Activated naive CD4-positive, alpha-beta T cell treated with anti-CD3 and anti-CD28 coated beads for 36 hours (primary cell): ENCODE results near the gene SIDT2. TPM values are rescaled to one million over a fixed set of nuclear protein-coding genes. Genes with fewer than 3 reads are reported as not detected.

Experiments used
- CTCF ChIA-PET: fragments of 350-600 bp; sonication (Branson Sonifier 250); formaldehyde crosslinking; loops from one replicate; lab custom pipeline; 2021; ENCODE audit warnings: antibody characterized with exemption; lab: Charles Lee
- DNase-seq: peaks from one replicate; pipeline ENCODE4 v3.0.0-alpha.2; 2020
- H3K27ac Mint-ChIP-seq: one replicate; pipeline ENCODE4 v1.8.0; 2021; ENCODE audit warnings: mild to moderate bottlenecking, mixed read lengths
- H3K27me3 Mint-ChIP-seq: one replicate; pipeline ENCODE4 v1.8.0; 2021; ENCODE audit warnings: low read depth, mixed read lengths
- H3K36me3 Mint-ChIP-seq: one replicate; pipeline ENCODE4 v1.8.0; 2021; ENCODE audit warnings: low read depth, mixed read lengths
- H3K4me1 Mint-ChIP-seq: one replicate; pipeline ENCODE4 v1.8.0; 2021; ENCODE audit warnings: low read depth, mixed read lengths
- H3K4me3 Mint-ChIP-seq: one replicate; pipeline ENCODE4 v1.8.0; 2021; ENCODE audit warnings: mild to moderate bottlenecking, moderate library complexity, mixed read lengths
- H3K9me3 Mint-ChIP-seq: one replicate; pipeline ENCODE4 v1.8.0; 2021; ENCODE audit warnings: mixed read lengths
- intact Hi-C: fragments of 100-400 bp; cut with micrococcal nuclease; formaldehyde crosslinking; loops from one replicate; pipeline ENCODE4 v1.15.1; 2023
- total RNA-seq, 2 experiments: library from RNA; stranded (reverse); gene quantifications; one replicate each; pipeline ENCODE4 v1.2.3, GENCODE V29; 2021

SIDT2 gene
- total RNA-seq, 2 experiments from 2014 or later: 23.9 to 25.6 TPM

- Mint-ChIP-seq H3K27me3 (no peaks in the 10 kb centered on the region), H3K4me3 (no peak overlapping the region), H3K4me1 (peaks cover 9% of the 10 kb centered on the region), H3K27ac (no peak overlapping the region), H3K9me3 (no peaks in the 10 kb centered on the region), H3K36me3 (peaks cover 51% of the 10 kb centered on the region)
- intact Hi-C loops: no loop called here
- CTCF ChIA-PET: interaction anchor here (5.6 kb wide), 1 partner anchor 42 kb away, joined by 72 read pairs; the partner anchor contains the start of gene SIDT2
- DNase-seq: no peak
Observed at GRCh38 chr11:117222991-117223740, 44.6 kb downstream of the SIDT2 start.

GRCh38 chr11:117223741-117224689 is 45.5 kb downstream of the SIDT2 start:
- H3K4me3 Mint-ChIP-seq: no peak overlapping the region
- DNase-seq: no peak
- CTCF ChIA-PET: interaction anchor here (1.5 to 5.6 kb wide), 2 partner anchors 13 to 43 kb away, joined by 3 to 72 read pairs; partner anchors contain the start of gene SIDT2
- H3K27me3 Mint-ChIP-seq: no peaks in the 10 kb centered on the region
- no peaks in the 10 kb centered on the region for H3K9me3 Mint-ChIP-seq
- H3K36me3 Mint-ChIP-seq: peaks cover 52% of the 10 kb centered on the region
- H3K4me1 Mint-ChIP-seq: peaks cover 15% of the 10 kb centered on the region
- peak overlapping the region; percentile 41 for H3K27ac Mint-ChIP-seq
- intact Hi-C loops: no loop called here

GRCh38 chr11:117225553-117226170 is 47.1 kb downstream of the SIDT2 start:
- Mint-ChIP-seq H3K9me3 (no peaks in the 10 kb centered on the region), H3K27ac (no peak overlapping the region), H3K4me1 (peaks cover 31% of the 10 kb centered on the region), H3K4me3 (no peak overlapping the region), H3K36me3 (peaks cover 59% of the 10 kb centered on the region), H3K27me3 (no peaks in the 10 kb centered on the region)
- CTCF ChIA-PET: interaction anchor here (0.6 to 5.6 kb wide), 15 partner anchors 10 to 490 kb away, joined by 3 to 72 read pairs (median 5); partner anchors contain the start of genes APOA1 and SIDT2
- no peak for DNase-seq
- intact Hi-C loops: loop anchor here (1.0 to 2.0 kb wide), 3 partner anchors 44 to 493 kb away; no protein-coding TSS in a partner anchor

- Mint-ChIP-seq H3K36me3 (peaks cover 56% of the 10 kb centered on the region), H3K4me3 (no peak overlapping the region), H3K27me3 (no peaks in the 10 kb centered on the region), H3K9me3 (no peaks in the 10 kb centered on the region), H3K4me1 (peaks cover 31% of the 10 kb centered on the region), H3K27ac (no peak overlapping the region)
- CTCF ChIA-PET: interaction anchor here (0.6 to 5.6 kb wide), 23 partner anchors 8 to 492 kb away, joined by 3 to 72 read pairs (median 4); partner anchors contain the start of genes APOA1, CEP164, PAFAH1B2 and SIDT2
- peak; percentile 53 for DNase-seq
- intact Hi-C loops: loop anchor here (1.0 to 2.0 kb wide), 3 partner anchors 45 to 494 kb away; no protein-coding TSS in a partner anchor
Observed at GRCh38 chr11:117226388-117227385, 48.1 kb downstream of the SIDT2 start.

GRCh38 chr11:117228091-117228490 is 49.5 kb downstream of the SIDT2 start:
- no peak overlapping the region for H3K4me3 Mint-ChIP-seq
- intact Hi-C loops: no loop called here
- CTCF ChIA-PET: interaction anchor here (0.7 to 4.7 kb wide), 4 partner anchors 9 to 392 kb away, joined by 4 to 27 read pairs (median 18); partner anchors contain the start of genes APOA1 and SIDT2

GRCh38 chr11:117229411-117229810 is 50.9 kb downstream of the SIDT2 start:
- peak overlapping the region; percentile 95 for H3K4me3 Mint-ChIP-seq
- DNase-seq: no peak
- H3K4me1 Mint-ChIP-seq: peaks cover 42% of the 10 kb centered on the region
- no peaks in the 10 kb centered on the region for H3K9me3 Mint-ChIP-seq
- CTCF ChIA-PET: interaction anchor here (0.6 to 4.7 kb wide), 4 partner anchors 11 to 483 kb away, joined by 3 to 27 read pairs (median 14); partner anchors contain the start of gene SIDT2
- H3K36me3 Mint-ChIP-seq: peaks cover 40% of the 10 kb centered on the region
- intact Hi-C loops: no loop called here
- H3K27ac Mint-ChIP-seq: peak overlapping the region; percentile 99
- no peaks in the 10 kb centered on the region for H3K27me3 Mint-ChIP-seq

More at GRCh38 chr11:117228091-117228490, 49.5 kb downstream of the SIDT2 start:
- peaks cover 31% of the 10 kb centered on the region for H3K4me1 Mint-ChIP-seq
- H3K9me3 Mint-ChIP-seq: no peaks in the 10 kb centered on the region
- H3K27me3 Mint-ChIP-seq: no peaks in the 10 kb centered on the region
- peak overlapping the region; percentile 44 for H3K27ac Mint-ChIP-seq
- peaks cover 50% of the 10 kb centered on the region for H3K36me3 Mint-ChIP-seq
- no peak for DNase-seq

- peak overlapping the region; percentile 95 for H3K4me3 Mint-ChIP-seq
- intact Hi-C loops: loop anchor here (1.0 to 5.0 kb wide), 10 partner anchors 52 to 992 kb away; partner anchors contain the start of genes CEP164, PAFAH1B2, SIDT2 and ZPR1
- CTCF ChIA-PET: interaction anchor here (0.6 to 4.7 kb wide), 9 partner anchors 11 to 483 kb away, joined by 3 to 27 read pairs (median 5); partner anchors contain the start of genes CEP164, PAFAH1B2 and SIDT2
- no peaks in the 10 kb centered on the region for H3K9me3 Mint-ChIP-seq
- H3K4me1 Mint-ChIP-seq: peaks cover 43% of the 10 kb centered on the region
- peaks cover 35% of the 10 kb centered on the region for H3K36me3 Mint-ChIP-seq
- no peaks in the 10 kb centered on the region for H3K27me3 Mint-ChIP-seq
- DNase-seq: no peak
- peak overlapping the region; percentile 99 for H3K27ac Mint-ChIP-seq
Observed at GRCh38 chr11:117229931-117230285, 51.4 kb downstream of the SIDT2 start.

- Mint-ChIP-seq H3K36me3 (peaks cover 32% of the 10 kb centered on the region), H3K4me3 (peak overlapping the region; percentile 95), H3K4me1 (peaks cover 43% of the 10 kb centered on the region), H3K27me3 (no peaks in the 10 kb centered on the region), H3K9me3 (no peaks in the 10 kb centered on the region), H3K27ac (peak overlapping the region; percentile 99)
- intact Hi-C loops: loop anchor here (1.0 to 5.0 kb wide), 10 partner anchors 52 to 992 kb away; partner anchors contain the start of genes CEP164, PAFAH1B2, SIDT2 and ZPR1
- CTCF ChIA-PET: interaction anchor here (0.7 to 4.7 kb wide), 9 partner anchors 12 to 434 kb away, joined by 3 to 27 read pairs (median 5); partner anchors contain the start of genes CEP164, PAFAH1B2 and SIDT2
- DNase-seq: peak; percentile 81
Observed at GRCh38 chr11:117230286-117230961, 51.9 kb downstream of the SIDT2 start.

GRCh38 chr11:117230999-117231841 is 52.7 kb downstream of the SIDT2 start:
- peak; percentile 8 for DNase-seq
- Mint-ChIP-seq H3K4me3 (peak overlapping the region; percentile 95), H3K27ac (peak overlapping the region; percentile 99), H3K36me3 (peaks cover 30% of the 10 kb centered on the region), H3K4me1 (peaks cover 43% of the 10 kb centered on the region), H3K9me3 (no peaks in the 10 kb centered on the region), H3K27me3 (no peaks in the 10 kb centered on the region)
- intact Hi-C loops: loop anchor here (1.0 to 5.0 kb wide), 10 partner anchors 53 to 991 kb away; partner anchors contain the start of genes CEP164, PAFAH1B2, SIDT2 and ZPR1
- CTCF ChIA-PET: interaction anchor here (0.7 to 4.7 kb wide), 9 partner anchors 12 to 377 kb away, joined by 3 to 27 read pairs (median 5); partner anchors contain the start of genes CEP164, PAFAH1B2 and SIDT2
